ENCODE measurements around the gene DCTPP1. TPM values are rescaled to one million over a fixed set of nuclear protein-coding genes. Genes with fewer than 3 reads are reported as not detected.

The DCTPP1 gene
- total and polyA plus RNA-seq, 2 of the 13 experiments (the other 11 are each of a cell fraction or from before 2014, with no cell fraction given) = 54.8 to 74.4 TPM

GRCh38 chr16:30381291-30382041 lies 48.4 kb downstream of the DCTPP1 start:
- intact Hi-C loops (cut with micrococcal nuclease; ENCODE audit: unreplicated experiment) (no loop called here), in situ Hi-C loops (cut with HindIII; ENCODE audit: extremely low pct_ligation_motif_present, low pct_unique_long_range_greater_than_20kb) (no loop called here)
- peak overlapping the region in 1 of 3 experiments; percentile 27; a peak in 1 of 6 replicates for H3K4me3 ChIP-seq (replicated peaks in 1 of 3; ENCODE audit: insufficient read depth in 1 of 3, low read depth in 2 of 3, low read length in 3 of 3)
- POLR2A ChIA-PET = interaction anchor here (0.5 to 2.9 kb wide), 5 partner anchors 9 to 269 kb away, joined by 3 to 14 read pairs (median 6); partner anchors contain the start of genes PRR14, ZNF48 and ZNF771
- H3K27ac ChIP-seq (ENCODE audit: extremely low read length, insufficient read depth, low read length) = no peak overlapping the region
- CTCF ChIA-PET (ENCODE audit: low intra/inter-chr PET ratio, low total read pairs) = no interaction called here
- no peaks in the 10 kb centered on the region for H3K27me3 ChIP-seq (ENCODE audit: control insufficient read depth in 1 of 2, insufficient read depth in 2 of 2, low read length in 2 of 2)
- no peaks in the 10 kb centered on the region for H3K9me3 ChIP-seq (ENCODE audit: low read length)
- peaks cover 2% of the 10 kb centered on the region for H3K79me2 ChIP-seq (ENCODE audit: insufficient read depth, low read length)
- H3K9ac ChIP-seq (ENCODE audit: insufficient read depth, low read depth, low read length) = no peak overlapping the region
- no peaks in the 10 kb centered on the region for H3K36me3 ChIP-seq (replicated peaks in 1 of 2; ENCODE audit: control insufficient read depth in 1 of 2, insufficient read depth in 2 of 2, low read length in 2 of 2)
- 52% methylated on average over 13 of the region's 13 CpGs for WGBS (ENCODE audit: low lambda C conversion rate)
- no peak overlapping the region for H2AFZ ChIP-seq (ENCODE audit: low read length)
- no peak for FAIRE-seq
- ATAC-seq = no peak
- peaks cover 49% of the 10 kb centered on the region for H3K4me1 ChIP-seq (ENCODE audit: insufficient read depth, low read length)
- no peak for DNase-seq (ENCODE audit: low spot score)
- H3K4me2 ChIP-seq (ENCODE audit: low read depth, low read length) = peak overlapping the region; percentile 54
- no TSS peak for BruUV-seq (replicated peaks)
- H4K20me1 ChIP-seq (ENCODE audit: insufficient read depth, low read length) = no peaks in the 10 kb centered on the region
- TF ChIP-seq E2F5 (CRISPR knock-in tag; conservative IDR thresholded peaks at IDR 0.05) (no peak), POGZ (CRISPR knock-in tag; IDR thresholded peaks at IDR 0.05) (peak; percentile 64), ZNF543 (CRISPR knock-in tag; IDR thresholded peaks at IDR 0.05) (no peak), RBAK (CRISPR knock-in tag; IDR thresholded peaks at IDR 0.05) (no peak), ZNF704 (CRISPR knock-in tag; IDR thresholded peaks at IDR 0.05; ENCODE audit: borderline replicate concordance) (0 out of 2 replicates have a peak, but pooled peaks have one; percentile 59), POLR2AphosphoS5 (IDR thresholded peaks at IDR 0.05; ENCODE audit: low read depth, low read length) (no peak), U2AF2 (IDR thresholded peaks at IDR 0.05; ENCODE audit: low read depth, low read length) (no peak), MXD1 (CRISPR knock-in tag; IDR thresholded peaks at IDR 0.05) (0 out of 2 replicates have a peak, but pooled peaks have one; percentile 45), PATZ1 (CRISPR knock-in tag; IDR thresholded peaks at IDR 0.05) (peak; percentile 9; the same call in 1 of the 2 replicates), KDM2A (CRISPR knock-in tag; IDR thresholded peaks at IDR 0.05; ENCODE audit: borderline replicate concordance, low read depth) (peak; percentile 15; the same call in 1 of the 2 replicates)
- TF ChIP-seq, protein P1, sequence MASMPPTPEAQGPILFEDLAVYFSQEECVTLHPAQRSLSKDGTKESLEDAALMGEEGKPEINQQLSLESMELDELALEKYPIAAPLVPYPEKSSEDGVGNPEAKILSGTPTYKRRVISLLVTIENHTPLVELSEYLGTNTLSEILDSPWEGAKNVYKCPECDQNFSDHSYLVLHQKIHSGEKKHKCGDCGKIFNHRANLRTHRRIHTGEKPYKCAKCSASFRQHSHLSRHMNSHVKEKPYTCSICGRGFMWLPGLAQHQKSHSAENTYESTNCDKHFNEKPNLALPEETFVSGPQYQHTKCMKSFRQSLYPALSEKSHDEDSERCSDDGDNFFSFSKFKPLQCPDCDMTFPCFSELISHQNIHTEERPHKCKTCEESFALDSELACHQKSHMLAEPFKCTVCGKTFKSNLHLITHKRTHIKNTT (CRISPR knock-in tag; IDR thresholded peaks at IDR 0.05) = no peak
- TF ChIP-seq, protein P2, sequence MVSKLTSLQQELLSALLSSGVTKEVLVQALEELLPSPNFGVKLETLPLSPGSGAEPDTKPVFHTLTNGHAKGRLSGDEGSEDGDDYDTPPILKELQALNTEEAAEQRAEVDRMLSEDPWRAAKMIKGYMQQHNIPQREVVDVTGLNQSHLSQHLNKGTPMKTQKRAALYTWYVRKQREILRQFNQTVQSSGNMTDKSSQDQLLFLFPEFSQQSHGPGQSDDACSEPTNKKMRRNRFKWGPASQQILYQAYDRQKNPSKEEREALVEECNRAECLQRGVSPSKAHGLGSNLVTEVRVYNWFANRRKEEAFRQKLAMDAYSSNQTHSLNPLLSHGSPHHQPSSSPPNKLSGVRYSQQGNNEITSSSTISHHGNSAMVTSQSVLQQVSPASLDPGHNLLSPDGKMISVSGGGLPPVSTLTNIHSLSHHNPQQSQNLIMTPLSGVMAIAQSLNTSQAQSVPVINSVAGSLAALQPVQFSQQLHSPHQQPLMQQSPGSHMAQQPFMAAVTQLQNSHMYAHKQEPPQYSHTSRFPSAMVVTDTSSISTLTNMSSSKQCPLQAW (CRISPR knock-in tag; IDR thresholded peaks at IDR 0.05) = peak; percentile 38; the same call in 1 of the 2 replicates

All from HepG2 (cell line).